ENCODE measurements around the gene NCOA3.
"Not testable (repeated sequence)": the region's sequence is repeated elsewhere in the genome, so short reads cannot be mapped to it uniquely, and the experiment has no call there.

The NCOA3 gene

GRCh38 chr20:47501482-47502270 is at the start of gene NCOA3:
Gene NCOA3, plus strand, starts transcription at chr20:47501887. Its CDS starts 120,361 bp downstream, at chr20:47622248.
- peak; percentile 97 for DNase-seq (ENCODE audit: low spot score)

DNA sequence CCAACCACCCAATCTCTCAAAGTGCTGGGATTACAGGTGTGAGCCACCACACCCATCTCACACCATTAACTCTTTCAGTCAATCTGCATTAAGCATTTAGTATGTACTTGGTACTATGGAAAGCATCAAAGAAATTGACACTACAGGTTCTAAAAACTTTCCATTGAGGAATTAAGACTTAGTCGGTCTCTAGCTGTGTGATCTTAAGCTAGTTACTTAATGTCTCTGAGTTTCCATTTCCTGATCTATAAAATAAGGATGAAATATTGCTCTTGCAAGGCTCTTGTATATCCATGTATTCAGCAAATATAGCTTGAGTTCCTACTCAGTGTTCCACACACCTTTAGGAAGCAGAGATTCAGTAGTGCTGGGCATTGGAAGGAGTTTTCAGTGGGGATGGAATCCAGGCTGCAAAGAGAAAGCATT is 48.9 kb upstream of the NCOA3 start:
- DNase-seq (ENCODE audit: low spot score), result no peak

DNA sequence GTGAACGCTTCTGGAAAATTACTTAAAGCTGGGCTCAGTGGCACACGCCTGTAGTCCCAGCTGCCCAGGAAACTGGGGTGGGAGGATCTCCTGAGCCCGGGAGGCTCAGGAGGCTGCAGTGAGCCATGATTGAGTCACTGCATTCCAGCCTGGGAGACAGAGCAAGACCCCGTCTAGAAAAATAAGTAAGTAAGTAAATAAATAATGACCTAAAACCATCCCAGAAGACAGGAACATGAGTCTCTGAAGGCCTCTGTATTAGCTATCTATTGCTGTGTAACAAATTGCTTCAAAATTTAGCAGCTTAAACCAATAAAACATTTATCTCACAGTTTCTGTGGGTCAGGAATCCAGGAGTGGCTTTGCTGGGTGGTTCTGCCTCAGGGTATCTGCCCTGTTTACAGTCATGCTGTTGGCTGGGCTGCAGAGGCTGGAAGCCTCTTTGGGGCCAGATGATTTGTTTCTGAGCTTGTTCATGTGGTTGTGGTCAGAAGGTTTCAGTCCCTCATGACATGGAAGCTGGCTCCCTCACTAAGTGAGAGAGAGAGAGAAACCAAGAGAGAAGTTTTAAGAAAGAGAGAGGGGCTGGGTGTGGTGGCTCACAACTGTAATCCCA is 48.4 kb upstream of the NCOA3 start:
- peak; percentile 56 for DNase-seq (ENCODE audit: low spot score)

GRCh38 chr20:47454298-47455132 is 47.2 kb upstream of the NCOA3 start:
- no peak for DNase-seq (ENCODE audit: low spot score)

- DNase-seq (ENCODE audit: low spot score), result no peak
Observed at GRCh38 chr20:47455133-47456040, 46.3 kb upstream of the NCOA3 start.

- DNase-seq (ENCODE audit: low spot score), result no peak
Observed at GRCh38 chr20:47456041-47456537, 45.6 kb upstream of the NCOA3 start.

DNA sequence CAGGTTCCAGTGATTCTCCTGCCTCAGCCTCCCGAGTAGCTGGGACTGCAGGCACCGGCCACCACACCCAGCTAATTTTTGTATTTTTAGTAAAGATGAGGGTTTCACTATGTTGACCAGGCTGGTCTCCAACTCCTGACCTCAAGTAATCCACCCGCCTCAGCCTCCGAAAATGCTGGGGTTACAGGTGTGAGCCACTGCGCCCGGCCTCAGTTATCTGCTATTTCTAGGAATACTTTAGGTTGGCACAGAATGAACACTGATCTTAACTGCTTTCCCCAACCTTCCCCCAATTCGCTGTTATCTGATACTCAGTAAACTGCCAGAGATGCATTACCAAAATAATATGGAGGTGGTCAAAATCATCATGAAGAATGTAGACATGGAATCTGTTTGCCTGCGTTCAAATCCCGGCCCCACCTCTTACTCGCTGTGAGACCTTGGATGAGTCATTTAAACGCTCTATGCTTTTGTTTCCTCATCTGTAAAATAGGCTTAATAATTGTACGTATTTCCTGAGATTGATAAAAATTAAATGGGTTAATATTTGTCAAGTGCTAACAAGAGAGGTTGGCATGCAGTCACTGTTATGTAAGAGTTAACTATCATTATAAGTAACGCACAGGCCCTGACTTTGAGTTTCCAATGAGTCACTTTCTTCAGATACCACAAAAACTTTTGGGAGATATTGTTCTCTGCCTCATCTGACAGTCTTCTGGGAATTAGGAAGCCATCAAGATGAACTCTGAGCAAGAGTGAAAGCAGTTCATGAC is 44.5 kb upstream of the NCOA3 start:
- DNase-seq (ENCODE audit: low spot score), result peak; percentile 39

- not testable (repeated sequence) for DNase-seq (ENCODE audit: low spot score)
Observed at GRCh38 chr20:47458280-47459050, 43.2 kb upstream of the NCOA3 start.

- DNase-seq (ENCODE audit: low spot score), result no peak
Observed at GRCh38 chr20:47459344-47460073, 42.2 kb upstream of the NCOA3 start.

DNA sequence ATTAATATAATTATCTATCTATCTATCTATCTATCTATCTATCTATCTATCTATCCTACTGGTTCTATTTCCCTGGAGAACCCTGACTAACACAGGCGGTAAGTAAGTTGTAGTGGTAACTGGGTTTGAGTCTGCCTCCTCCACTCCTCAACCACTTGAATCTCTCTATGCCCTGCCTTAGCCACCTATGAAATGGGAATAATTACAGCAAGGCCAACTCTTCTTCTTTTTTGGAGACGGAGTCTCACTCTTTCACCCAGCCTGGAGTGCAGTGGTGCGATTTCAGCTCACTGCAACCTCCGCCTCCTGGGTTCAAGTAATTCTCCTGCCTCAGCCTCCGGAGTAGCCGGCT is 41.0 kb upstream of the NCOA3 start:
- DNase-seq (ENCODE audit: low spot score), result not testable (repeated sequence)

GRCh38 chr20:47461120-47461685 is 40.5 kb upstream of the NCOA3 start:
- DNase-seq (ENCODE audit: low spot score), result no peak

DNA sequence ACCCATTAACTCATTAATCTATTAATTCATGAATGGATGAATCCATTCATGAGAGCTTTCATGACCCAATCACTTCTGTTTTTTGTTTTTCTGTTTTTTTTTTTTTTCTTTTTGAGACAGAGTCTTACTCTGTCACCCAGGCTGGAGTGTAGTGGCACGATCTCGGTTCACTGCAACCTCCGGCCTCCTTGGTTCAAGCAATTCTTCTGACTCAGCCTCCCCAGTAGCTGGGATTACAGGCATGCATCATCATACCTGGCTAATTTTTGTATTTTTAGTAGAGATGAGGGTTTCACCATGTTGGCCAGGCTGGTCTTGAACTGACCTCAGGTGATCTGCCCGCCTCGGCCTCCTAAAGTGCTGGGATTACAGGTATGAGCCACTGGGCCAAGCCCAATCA is 39.8 kb upstream of the NCOA3 start:
- not testable (repeated sequence) for DNase-seq (ENCODE audit: low spot score)

DNA sequence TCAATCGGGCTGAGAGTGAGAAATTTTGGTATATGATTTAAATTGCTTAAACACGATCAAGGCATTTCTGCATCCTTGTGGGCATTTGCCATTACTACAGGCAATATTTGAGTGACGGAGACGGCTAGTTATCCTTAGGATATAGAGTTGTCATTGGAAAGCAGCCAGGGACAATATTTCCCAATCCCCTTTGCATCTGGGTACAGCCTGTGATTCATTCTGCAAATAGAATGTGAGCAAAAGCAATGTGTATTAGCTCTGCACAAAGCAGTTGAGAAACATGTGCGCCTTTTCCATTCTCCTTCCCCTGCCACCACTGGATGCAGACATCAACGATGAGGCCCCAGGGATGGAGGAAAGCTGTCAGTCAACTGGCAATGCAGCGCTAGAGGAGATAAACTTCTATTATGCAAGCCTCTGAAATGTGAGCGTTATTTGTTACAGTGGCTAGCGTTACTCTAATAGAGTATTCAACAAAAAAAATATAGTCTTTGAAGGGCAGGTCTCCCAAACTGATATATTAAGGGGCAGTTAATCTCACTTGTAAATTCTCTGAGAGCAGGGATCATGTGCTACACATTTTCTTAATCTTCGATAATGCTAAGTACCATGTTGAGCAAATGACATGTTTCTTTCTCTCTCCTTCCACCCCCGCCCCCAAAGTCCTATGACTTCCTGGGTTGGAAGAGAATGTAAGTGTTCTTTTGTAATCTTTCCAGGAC is 37.1 kb upstream of the NCOA3 start:
- DNase-seq (ENCODE audit: low spot score), result peak; percentile 67

DNA sequence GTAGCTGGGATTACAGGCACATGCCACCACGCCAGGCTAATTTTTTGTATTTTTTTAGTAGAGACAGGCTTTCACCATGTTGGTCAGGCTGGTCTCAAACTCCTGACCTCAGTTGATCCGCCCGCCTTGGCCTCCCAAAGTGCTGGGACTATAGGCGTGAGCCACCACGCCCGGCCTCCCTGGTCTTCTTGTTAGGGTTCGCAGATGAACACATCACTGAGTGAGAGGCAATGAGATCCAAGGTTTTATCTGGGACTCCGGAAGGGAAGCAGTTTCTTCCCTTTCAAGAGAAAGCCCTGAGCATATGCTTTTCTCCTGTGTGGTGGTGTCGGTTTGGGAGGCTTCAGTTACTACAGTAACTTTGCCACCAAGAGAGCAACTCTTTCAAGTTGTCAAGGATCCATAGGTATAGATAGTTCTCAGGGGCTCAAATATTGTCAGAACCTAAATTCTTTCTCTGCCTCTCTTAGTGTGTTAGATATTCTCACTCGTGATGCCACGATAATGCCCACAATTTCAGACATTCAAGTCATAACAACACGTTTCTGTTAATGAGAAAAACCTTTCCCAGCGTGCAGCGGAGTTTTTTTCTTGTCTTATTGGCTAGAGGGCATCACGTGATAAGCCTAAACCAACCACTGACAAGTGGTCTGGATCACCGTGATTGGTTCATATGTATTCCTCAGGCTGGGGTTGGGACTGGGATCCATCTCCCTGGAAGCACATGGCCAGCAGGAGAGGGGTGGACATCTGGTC is 36.2 kb upstream of the NCOA3 start:
- DNase-seq (ENCODE audit: low spot score), result no peak

GRCh38 chr20:47466213-47466612 is 35.5 kb upstream of the NCOA3 start:
- no peak for DNase-seq (ENCODE audit: low spot score)

GRCh38 chr20:47466704-47467459 is 34.8 kb upstream of the NCOA3 start:
- no peak for DNase-seq (ENCODE audit: low spot score)

Data from AG08396 (cell line).